GM23248 (cell line): ENCODE data around the gene TTC28.

ENCODE experiments used
- EZH2 ChIP-seq: fragments of 200-600 bp; sonication (generic); IDR thresholded peaks from 2 replicates; pipeline ENCODE4 v1.6.1; 2018; ENCODE audit warnings: antibody characterized with exemption, mild to moderate bottlenecking; ENCODE audit not compliant: insufficient read depth, poor library complexity, severe bottlenecking
- EZH2phosphoT487 ChIP-seq: fragments of 200-600 bp; sonication (generic); IDR thresholded peaks from 2 replicates; pipeline ENCODE4 v1.6.1; 2018; ENCODE audit warnings: antibody characterized with exemption, moderate library complexity, mild to moderate bottlenecking, low read depth; ENCODE audit not compliant: insufficient read depth

DNA sequence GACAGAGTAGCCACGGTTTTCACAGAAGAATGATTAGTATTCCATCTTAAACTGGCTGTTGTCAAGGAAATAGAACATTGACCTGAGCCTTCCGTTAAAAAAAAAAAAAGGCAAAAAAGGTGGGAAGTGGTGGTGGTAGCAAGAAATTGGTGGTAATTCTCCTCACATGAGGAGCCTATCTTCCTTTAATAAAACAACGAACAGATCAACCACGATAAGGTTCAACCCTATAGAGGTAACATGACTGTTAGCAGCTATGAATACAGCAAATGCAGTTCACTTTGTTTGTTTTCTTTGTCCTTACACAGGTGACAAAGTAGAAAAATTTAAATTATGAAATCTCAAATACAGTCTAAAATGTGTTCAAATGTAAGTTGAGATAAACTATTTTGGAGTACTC, 181.6 kb downstream of the TTC28 start:
- TF ChIP-seq EZH2 (no peak), EZH2phosphoT487 (no peak)
